ENCODE measurements around the gene H2AZ2.

The H2AZ2 gene

DNA sequence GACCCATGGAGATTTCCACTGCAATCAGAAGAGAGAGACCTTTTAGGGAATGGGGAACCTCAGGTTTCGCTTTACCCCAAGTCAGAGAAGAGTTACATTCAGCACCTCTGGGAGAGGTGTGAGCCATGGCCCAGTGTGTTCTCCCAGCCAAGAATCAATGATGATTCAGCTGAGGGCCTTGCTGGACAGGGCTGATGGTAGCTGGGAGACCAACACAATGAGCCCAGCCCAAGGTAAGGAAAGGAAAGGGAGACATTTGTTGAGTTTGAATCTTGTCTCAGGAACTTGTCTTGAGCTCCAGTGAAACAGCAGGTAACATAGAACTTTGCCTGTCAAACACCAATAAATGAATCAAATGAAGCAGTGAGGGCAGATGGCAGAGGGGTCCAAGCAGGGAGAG, 65.4 kb downstream of the H2AZ2 start:
- DNase-seq (ENCODE audit: extremely low read depth, insufficient read length) = no peak
- H3K27me3 ChIP-seq (replicated peaks; ENCODE audit: control insufficient read depth, insufficient read depth, low read length) = no peaks in the 10 kb centered on the region
- H3K4me3 ChIP-seq (replicated peaks; ENCODE audit: low read depth, low read length) = no peak overlapping the region
- TF ChIP-seq, protein P1, sequence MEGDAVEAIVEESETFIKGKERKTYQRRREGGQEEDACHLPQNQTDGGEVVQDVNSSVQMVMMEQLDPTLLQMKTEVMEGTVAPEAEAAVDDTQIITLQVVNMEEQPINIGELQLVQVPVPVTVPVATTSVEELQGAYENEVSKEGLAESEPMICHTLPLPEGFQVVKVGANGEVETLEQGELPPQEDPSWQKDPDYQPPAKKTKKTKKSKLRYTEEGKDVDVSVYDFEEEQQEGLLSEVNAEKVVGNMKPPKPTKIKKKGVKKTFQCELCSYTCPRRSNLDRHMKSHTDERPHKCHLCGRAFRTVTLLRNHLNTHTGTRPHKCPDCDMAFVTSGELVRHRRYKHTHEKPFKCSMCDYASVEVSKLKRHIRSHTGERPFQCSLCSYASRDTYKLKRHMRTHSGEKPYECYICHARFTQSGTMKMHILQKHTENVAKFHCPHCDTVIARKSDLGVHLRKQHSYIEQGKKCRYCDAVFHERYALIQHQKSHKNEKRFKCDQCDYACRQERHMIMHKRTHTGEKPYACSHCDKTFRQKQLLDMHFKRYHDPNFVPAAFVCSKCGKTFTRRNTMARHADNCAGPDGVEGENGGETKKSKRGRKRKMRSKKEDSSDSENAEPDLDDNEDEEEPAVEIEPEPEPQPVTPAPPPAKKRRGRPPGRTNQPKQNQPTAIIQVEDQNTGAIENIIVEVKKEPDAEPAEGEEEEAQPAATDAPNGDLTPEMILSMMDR (IDR thresholded peaks at IDR 0.05; ENCODE audit: insufficient read depth, low read length, poor library complexity, severe bottlenecking) = no peak
- no peaks in the 10 kb centered on the region for H3K36me3 ChIP-seq (ENCODE audit: control insufficient read depth, insufficient read depth, low read length)
